Retinal pigment epithelial cell (primary cell): Measurements from ENCODE around the gene ERGIC1.

Experiments
- DNase-seq: peaks from one replicate; pipeline ENCODE4 v3.0.0-alpha.2; 2010; ENCODE audit warnings: low read depth
- H3K4me3 ChIP-seq: 2 replicates; pipeline ENCODE4 v1.5.1; 2011; ENCODE audit warnings: mild to moderate bottlenecking, low read length, control low read depth, moderate library complexity
- TF ChIP-seq, protein P1 (sequence below): conservative IDR thresholded peaks from 2 replicates; pipeline ENCODE4 v1.5.1; 2011; ENCODE audit warnings: low read depth, low read length, control low read depth, inconsistent platforms

Gene ERGIC1

DNA sequence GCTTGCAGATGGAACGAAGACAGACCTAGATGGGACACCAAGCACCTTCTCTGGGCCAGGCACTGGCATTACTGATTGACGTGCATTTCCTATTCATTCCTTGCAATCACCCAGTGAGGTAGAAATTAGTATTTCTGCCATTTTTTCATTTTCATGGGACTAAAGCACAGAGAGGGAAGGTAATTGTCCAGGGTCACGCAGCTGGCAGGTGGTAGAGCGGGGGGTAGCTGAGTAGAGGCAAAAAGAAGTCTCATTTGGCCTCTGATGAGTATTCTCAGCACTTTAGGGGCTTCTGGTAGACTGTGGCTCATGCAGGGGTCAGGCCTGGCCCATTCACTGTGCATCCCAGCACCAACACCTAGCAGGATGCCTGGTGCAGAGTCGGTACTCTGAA, 43.6 kb upstream of the ERGIC1 start:
- TF ChIP-seq, protein P1, sequence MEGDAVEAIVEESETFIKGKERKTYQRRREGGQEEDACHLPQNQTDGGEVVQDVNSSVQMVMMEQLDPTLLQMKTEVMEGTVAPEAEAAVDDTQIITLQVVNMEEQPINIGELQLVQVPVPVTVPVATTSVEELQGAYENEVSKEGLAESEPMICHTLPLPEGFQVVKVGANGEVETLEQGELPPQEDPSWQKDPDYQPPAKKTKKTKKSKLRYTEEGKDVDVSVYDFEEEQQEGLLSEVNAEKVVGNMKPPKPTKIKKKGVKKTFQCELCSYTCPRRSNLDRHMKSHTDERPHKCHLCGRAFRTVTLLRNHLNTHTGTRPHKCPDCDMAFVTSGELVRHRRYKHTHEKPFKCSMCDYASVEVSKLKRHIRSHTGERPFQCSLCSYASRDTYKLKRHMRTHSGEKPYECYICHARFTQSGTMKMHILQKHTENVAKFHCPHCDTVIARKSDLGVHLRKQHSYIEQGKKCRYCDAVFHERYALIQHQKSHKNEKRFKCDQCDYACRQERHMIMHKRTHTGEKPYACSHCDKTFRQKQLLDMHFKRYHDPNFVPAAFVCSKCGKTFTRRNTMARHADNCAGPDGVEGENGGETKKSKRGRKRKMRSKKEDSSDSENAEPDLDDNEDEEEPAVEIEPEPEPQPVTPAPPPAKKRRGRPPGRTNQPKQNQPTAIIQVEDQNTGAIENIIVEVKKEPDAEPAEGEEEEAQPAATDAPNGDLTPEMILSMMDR, result no peak
- H3K4me3 ChIP-seq, result no peak overlapping the region

DNA sequence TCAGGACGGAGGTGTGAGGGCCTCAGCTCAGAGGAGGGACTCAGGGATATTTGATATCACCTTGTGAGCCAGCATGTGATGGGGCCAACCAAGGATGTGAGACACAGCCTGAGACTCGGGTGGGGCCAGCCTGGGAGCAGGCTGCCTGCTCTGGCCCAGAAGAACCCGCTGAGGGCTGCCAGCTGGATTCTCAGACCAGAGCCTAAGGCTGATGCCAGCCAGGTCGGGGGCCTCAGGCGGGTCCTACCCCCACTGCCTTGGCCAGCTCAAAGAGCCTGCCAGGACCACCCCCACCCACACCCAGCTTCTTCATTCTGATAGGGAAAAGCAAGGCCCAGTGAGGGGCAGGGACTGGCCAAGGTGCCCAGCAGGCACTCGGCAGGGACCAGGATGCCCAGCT, 42.8 kb upstream of the ERGIC1 start:
- no peak for DNase-seq
- TF ChIP-seq, protein P1, result no peak
- no peak overlapping the region for H3K4me3 ChIP-seq

More for the DNA sequence above, 43.6 kb upstream of the ERGIC1 start:
- DNase-seq, result no peak

DNA sequence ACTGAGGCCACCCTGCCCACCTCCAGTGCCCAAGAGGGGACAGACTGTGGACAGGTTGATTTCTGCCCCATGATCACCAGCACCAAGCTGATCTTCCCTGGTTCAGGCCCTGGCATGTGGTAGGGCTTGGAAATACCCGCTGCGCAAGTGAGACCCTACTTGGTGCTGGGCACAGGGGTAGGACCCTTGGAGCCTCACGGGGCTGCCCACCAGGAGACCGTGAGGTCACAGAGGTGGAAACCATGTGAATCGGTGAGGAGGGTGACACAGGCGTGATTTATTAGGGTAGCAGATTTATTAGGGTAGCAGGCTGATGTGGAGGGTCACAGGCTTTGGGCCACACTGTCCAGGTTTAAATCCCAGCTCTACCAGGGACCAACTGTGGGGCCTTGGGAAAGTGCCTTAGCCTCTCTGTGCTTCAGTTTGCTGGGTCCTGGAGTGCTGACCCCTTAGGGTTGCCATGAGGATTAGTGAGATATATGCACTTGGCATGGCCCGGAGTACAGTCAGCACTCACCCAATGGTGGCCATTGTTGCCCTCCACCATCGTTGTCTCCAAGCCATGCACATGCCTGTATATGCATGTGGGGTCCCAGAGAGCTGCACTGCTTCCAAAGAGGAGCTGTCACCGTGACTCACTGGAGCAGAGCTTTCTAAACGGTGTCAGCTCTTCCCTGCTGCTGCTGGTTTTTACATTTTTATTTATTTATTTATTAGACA, 42.2 kb upstream of the ERGIC1 start:
- no peak for DNase-seq
- TF ChIP-seq, protein P1, result no peak
- H3K4me3 ChIP-seq, result no peak overlapping the region

DNA sequence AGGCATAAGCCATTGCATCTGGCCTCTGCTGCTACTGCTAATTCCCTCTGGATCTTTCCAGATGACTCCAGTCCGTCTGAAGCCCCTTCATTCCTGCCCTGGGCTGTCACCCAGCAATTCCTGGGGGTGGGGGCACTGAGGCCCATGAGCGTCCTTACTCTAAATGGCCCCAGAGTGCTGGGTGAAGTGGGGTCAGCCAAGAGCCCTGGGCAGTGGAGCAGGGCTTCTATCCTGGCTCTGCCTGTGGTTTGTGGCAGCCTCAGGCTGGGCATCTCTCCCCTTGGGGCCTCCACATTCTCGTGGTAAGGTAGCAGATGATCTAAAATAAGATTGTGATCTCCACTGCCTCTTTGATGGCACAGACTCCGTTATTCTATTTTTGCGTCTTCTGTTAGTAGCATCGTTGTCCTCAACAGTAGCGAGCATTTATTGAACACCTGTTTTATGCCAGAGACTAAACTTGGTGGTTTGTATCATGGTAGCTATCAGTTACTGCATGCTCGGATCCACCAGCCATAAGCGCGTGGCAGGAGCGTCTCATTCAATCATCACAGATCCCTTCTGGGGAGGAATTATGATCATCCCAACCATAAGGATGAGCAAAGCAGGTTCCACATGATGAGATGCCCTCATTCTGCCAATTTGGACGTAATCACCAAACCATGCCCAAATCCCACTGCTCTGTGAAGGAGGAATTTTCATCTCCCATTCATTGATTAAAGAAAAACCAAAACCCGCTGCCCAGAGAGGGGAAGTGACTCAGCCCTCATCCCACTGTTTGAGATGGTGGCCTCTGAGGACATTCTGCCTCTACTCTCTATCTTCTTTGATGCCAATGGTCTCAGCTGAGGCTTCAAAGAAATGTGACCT, 41.1 kb upstream of the ERGIC1 start:
- H3K4me3 ChIP-seq, result no peak overlapping the region
- TF ChIP-seq, protein P1, result no peak
- DNase-seq, result no peak

DNA sequence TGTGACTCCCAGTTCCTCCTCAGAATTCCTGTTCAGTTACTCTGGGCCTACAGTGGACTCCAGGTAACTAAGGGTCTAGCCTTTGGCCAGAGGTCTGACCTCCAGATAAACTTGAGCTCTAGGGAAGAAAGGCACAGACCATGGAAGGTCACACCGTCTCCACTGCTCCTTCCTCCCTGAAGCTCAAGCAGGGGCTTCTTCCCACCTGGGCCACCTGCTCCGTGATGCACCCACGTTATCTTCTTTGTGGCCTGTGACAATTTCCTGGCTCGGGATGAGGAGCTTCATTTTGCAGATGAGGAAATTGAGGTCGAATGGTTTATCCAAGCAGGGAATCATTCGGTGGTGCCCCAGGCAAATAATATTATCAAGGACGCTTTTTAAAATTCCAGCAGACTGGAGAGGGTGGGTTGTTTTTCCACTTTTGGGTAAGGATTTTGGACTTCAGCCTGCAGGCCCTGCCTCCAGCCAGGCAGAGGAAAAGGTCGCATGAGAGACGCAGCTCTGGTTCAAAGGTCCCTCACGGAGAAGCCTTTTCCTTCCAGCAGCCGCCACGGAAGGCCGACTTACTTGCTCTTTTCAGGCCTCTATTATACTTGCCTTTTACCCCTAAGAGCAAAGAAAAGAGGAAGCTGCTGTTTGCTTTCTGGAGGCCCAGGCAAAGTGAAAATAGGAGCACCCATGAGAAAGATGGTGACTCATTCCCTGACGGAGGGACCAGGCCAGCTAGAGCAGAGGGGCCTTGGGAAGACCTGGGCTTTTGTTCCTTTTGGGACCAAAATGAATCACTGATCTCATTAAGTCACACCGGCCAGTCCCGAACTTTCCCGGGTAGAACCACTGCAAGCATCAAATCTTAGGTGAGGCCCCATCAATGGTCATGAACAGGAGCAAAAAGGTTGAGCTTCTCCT, 40.2 kb upstream of the ERGIC1 start:
- H3K4me3 ChIP-seq, result no peak overlapping the region
- DNase-seq, result no peak
- TF ChIP-seq, protein P1, result no peak

DNA sequence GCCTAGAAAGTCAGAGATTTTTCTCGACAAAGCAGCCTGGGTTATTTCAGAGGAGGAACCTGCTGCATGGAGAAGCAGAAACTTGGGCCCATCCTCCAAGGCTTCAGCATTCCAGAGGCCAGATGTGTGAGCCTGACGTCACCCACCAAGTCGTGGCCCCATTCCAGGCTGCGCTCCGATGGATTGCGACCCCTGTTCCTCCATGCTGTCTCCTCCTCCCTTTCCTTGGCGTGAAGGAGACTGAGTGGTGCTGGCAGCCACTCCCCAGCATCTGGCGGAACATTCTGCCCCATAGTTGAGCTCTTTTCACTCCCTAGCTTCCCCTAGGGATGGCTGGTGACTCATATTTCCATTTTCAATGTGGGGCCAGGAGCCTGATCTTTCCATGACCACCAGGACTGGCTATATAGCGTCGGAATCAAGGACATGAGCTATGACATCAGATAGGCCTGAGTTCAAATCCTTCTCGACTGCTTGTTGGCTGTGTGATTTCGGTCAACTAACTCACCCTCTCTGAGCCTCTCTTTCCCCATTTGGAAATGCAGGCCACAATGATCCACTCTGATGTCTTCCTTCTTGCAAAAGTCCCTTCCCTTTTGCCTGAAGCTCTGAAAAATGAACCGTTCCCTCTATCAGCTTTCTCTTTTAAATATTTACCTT, 38.6 kb upstream of the ERGIC1 start:
- no peak for DNase-seq
- TF ChIP-seq, protein P1, result no peak
- H3K4me3 ChIP-seq, result no peak overlapping the region
